ENCODE data around the gene PLXNA4.

The PLXNA4 gene

GRCh38 chr7:132300599-132301277, 275.5 kb downstream of the PLXNA4 start:
- FAIRE-seq: no peak

- FAIRE-seq: no peak
These were observed 277.5 kb downstream of the PLXNA4 start for GRCh38 chr7:132298790-132299189.

- no peak for FAIRE-seq
These were observed 279.4 kb downstream of the PLXNA4 start for GRCh38 chr7:132296820-132297219.

- FAIRE-seq: no peak
These were observed 281.1 kb downstream of the PLXNA4 start for GRCh38 chr7:132295175-132295574.

GRCh38 chr7:132292803-132293202, 283.5 kb downstream of the PLXNA4 start:
- no peak for FAIRE-seq

GRCh38 chr7:132291481-132291880, 284.8 kb downstream of the PLXNA4 start:
- FAIRE-seq: no peak

- FAIRE-seq: no peak
These were observed 286.2 kb downstream of the PLXNA4 start for GRCh38 chr7:132290021-132290420.

GRCh38 chr7:132286836-132287235, 289.4 kb downstream of the PLXNA4 start:
- no peak for FAIRE-seq

- FAIRE-seq: no peak
These were observed 295.9 kb downstream of the PLXNA4 start for GRCh38 chr7:132280335-132280734.

- no peak for FAIRE-seq
These were observed 296.6 kb downstream of the PLXNA4 start for GRCh38 chr7:132279718-132280117.

- FAIRE-seq: no peak
These were observed 299.1 kb downstream of the PLXNA4 start for GRCh38 chr7:132276976-132277725.

GRCh38 chr7:132276234-132276630, 300.0 kb downstream of the PLXNA4 start:
- FAIRE-seq: no peak

- no peak for FAIRE-seq
These were observed 300.6 kb downstream of the PLXNA4 start for GRCh38 chr7:132275416-132276233.

- no peak for FAIRE-seq
These were observed 303.4 kb downstream of the PLXNA4 start for GRCh38 chr7:132272763-132273371.

GRCh38 chr7:132270517-132270916, 305.8 kb downstream of the PLXNA4 start:
- no peak for FAIRE-seq

GRCh38 chr7:132269718-132270117, 306.6 kb downstream of the PLXNA4 start:
- no peak for FAIRE-seq

- no peak for FAIRE-seq
These were observed 313.1 kb downstream of the PLXNA4 start for GRCh38 chr7:132263151-132263550.

GRCh38 chr7:132262160-132262470, 314.2 kb downstream of the PLXNA4 start:
- FAIRE-seq: no peak

GRCh38 chr7:132261327-132262159, 314.7 kb downstream of the PLXNA4 start:
- no peak for FAIRE-seq

- FAIRE-seq: no peak
These were observed 318.0 kb downstream of the PLXNA4 start for GRCh38 chr7:132258231-132258630.

- no peak for FAIRE-seq
These were observed 319.0 kb downstream of the PLXNA4 start for GRCh38 chr7:132257253-132257652.

- FAIRE-seq: no peak
These were observed 319.5 kb downstream of the PLXNA4 start for GRCh38 chr7:132256721-132257212.
